PC-9 (cell line): ENCODE measurements around the gene GSKIP. TPM values are rescaled to one million over a fixed set of nuclear protein-coding genes. Genes with fewer than 3 reads are reported as not detected.
A peak's percentile ranks its signal among the peaks of the same experiment; 100 is the strongest.

ENCODE experiments used
- BruUV-seq: library from RNA; stranded (reverse); fragments of 400-500 nt; replicated peaks from 2 replicates; lab custom pipeline; 2021; lab: Mats Ljungman, UMichigan
- CTCF ChIA-PET: fragments of 300-600 bp; sonication (Branson Sonifier 250); formaldehyde crosslinking; loops from one replicate; lab custom pipeline; 2022; ENCODE audit warnings: antibody characterized with exemption; lab: Charles Lee
- POLR2A ChIA-PET: fragments of 300-600 bp; sonication (Branson Sonifier 250); formaldehyde crosslinking; loops from one replicate; lab custom pipeline; 2022; ENCODE audit warnings: antibody characterized with exemption; ENCODE audit not compliant: unreplicated experiment; lab: Charles Lee
- DNase-seq, 2 experiments: peaks; one replicate each; pipeline versions ENCODE4 v3.0.0 to v3.0.0-alpha.2; 2015 to 2022; ENCODE audit warnings: mixed read lengths in 1 of 2
- H2AFZ ChIP-seq: fragments of 200-600 bp; sonication (generic); 2 replicates; pipeline ENCODE4 v1.8.1; 2017; ENCODE audit warnings: antibody characterized with exemption
- H3F3A ChIP-seq: fragments of 200-600 bp; sonication (generic); 2 replicates; pipeline ENCODE4 v1.8.1; 2017; ENCODE audit warnings: antibody characterized with exemption, mild to moderate bottlenecking, low read depth; ENCODE audit not compliant: insufficient read depth
- H3K27ac ChIP-seq: fragments of 200-600 bp; sonication (generic); 2 replicates; pipeline ENCODE4 v1.6.1; 2016; ENCODE audit warnings: mixed run types
- H3K27me3 ChIP-seq: fragments of 200-600 bp; sonication (generic); 2 replicates; pipeline ENCODE4 v1.6.1; 2016; ENCODE audit warnings: low read depth, mixed run types; ENCODE audit not compliant: insufficient read depth
- H3K36me3 ChIP-seq: fragments of 200-600 bp; sonication (generic); 2 replicates; pipeline ENCODE4 v1.6.1; 2016; ENCODE audit warnings: low read depth, mixed run types
- H3K4me1 ChIP-seq: fragments of 200-600 bp; sonication (generic); replicated peaks from 2 replicates; pipeline ENCODE4 v1.6.1; 2016; ENCODE audit warnings: mixed run types; ENCODE audit not compliant: insufficient read depth
- H3K4me2 ChIP-seq: fragments of 200-600 bp; sonication (generic); 2 replicates; pipeline ENCODE4 v1.6.1; 2017; ENCODE audit warnings: mixed run types
- H3K4me3 ChIP-seq: fragments of 200-600 bp; sonication (generic); 2 replicates; pipeline ENCODE4 v1.6.1; 2016; ENCODE audit warnings: mixed run types
- H3K79me2 ChIP-seq: fragments of 200-600 bp; sonication (generic); 2 replicates; pipeline ENCODE4 v1.6.1; 2017; ENCODE audit warnings: low read depth, mixed run types
- H3K9me2 ChIP-seq: fragments of 200-600 bp; sonication (generic); 2 replicates; pipeline ENCODE4 v1.8.1; 2017; ENCODE audit warnings: mild to moderate bottlenecking; ENCODE audit not compliant: insufficient read depth
- H3K9me3 ChIP-seq: fragments of 200-600 bp; sonication (generic); 2 replicates; pipeline ENCODE4 v1.8.1; 2016; ENCODE audit warnings: low read depth; ENCODE audit not compliant: insufficient read depth
- H4K20me1 ChIP-seq: fragments of 200-600 bp; sonication (generic); 2 replicates; pipeline ENCODE4 v1.8.1; 2017; ENCODE audit not compliant: insufficient read depth
- EZH2 ChIP-seq: fragments of 200-600 bp; sonication (generic); IDR thresholded peaks from 2 replicates; pipeline ENCODE4 v1.8.0; 2017; ENCODE audit warnings: antibody characterized with exemption, low read depth
- intact Hi-C: fragments of 100-400 bp; cut with micrococcal nuclease; formaldehyde crosslinking; loops from one replicate; pipeline ENCODE4 v1.10.0; 2022; ENCODE audit not compliant: unreplicated experiment
- total RNA-seq: library from RNA; stranded (reverse); gene quantifications from 2 replicates; pipeline ENCODE4 v1.2.3, GENCODE V29; 2021
- TF ChIP-seq, protein P1 (sequence below): fragments of 200-600 bp; sonication (generic); conservative IDR thresholded peaks from 2 replicates; pipeline ENCODE4 v1.6.1; 2017; ENCODE audit warnings: mixed run types, antibody characterized with exemption, mild to moderate bottlenecking, moderate library complexity

Gene GSKIP
- total RNA-seq, 1 experiment from 2014 or later: 7.2 TPM

DNA sequence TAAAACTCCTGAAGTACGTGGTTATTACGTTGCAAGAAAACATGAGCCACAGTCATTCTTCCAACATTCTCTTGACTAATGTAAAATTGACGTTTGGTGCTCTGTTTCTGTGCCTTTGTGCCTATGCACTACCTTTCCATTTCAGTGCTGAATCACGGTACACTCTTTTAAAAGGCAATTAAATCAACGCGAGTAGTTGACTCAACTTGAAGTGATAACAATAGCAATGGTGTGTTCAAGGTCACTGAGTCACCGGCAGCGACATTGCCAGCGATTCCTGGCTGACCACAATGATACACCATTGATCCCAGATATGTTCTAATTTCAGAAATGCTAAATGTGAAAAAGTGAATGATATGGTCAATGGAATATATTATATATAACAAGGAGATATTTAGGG lies 46.4 kb downstream of the GSKIP start:
- TF ChIP-seq EZH2: no peak
- TF ChIP-seq, protein P1, sequence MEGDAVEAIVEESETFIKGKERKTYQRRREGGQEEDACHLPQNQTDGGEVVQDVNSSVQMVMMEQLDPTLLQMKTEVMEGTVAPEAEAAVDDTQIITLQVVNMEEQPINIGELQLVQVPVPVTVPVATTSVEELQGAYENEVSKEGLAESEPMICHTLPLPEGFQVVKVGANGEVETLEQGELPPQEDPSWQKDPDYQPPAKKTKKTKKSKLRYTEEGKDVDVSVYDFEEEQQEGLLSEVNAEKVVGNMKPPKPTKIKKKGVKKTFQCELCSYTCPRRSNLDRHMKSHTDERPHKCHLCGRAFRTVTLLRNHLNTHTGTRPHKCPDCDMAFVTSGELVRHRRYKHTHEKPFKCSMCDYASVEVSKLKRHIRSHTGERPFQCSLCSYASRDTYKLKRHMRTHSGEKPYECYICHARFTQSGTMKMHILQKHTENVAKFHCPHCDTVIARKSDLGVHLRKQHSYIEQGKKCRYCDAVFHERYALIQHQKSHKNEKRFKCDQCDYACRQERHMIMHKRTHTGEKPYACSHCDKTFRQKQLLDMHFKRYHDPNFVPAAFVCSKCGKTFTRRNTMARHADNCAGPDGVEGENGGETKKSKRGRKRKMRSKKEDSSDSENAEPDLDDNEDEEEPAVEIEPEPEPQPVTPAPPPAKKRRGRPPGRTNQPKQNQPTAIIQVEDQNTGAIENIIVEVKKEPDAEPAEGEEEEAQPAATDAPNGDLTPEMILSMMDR: no peak
- Histone ChIP-seq H3K4me2 (peak overlapping the region; percentile 31; the same call in 1 of the 2 replicates), H4K20me1 (no peaks in the 10 kb centered on the region), H3K27ac (0 out of 2 replicates have a peak overlapping the region, but pooled peaks have one; percentile 12), H3K9me2 (no peaks in the 10 kb centered on the region), H3K4me1 (peaks cover 14% of the 10 kb centered on the region), H3K36me3 (no peaks in the 10 kb centered on the region), H3F3A (peaks cover 7% of the 10 kb centered on the region; the same call in 1 of the 2 replicates), H3K9me3 (no peaks in the 10 kb centered on the region), H3K79me2 (no peaks in the 10 kb centered on the region), H3K4me3 (no peak overlapping the region), H2AFZ (no peak overlapping the region), H3K27me3 (no peaks in the 10 kb centered on the region)
- ChIA-PET POLR2A (no interaction called here), CTCF (no interaction called here)
- no TSS peak for BruUV-seq
- intact Hi-C loops: no loop called here
- peak in 1 of 2 experiments; percentile 54 for DNase-seq

DNA sequence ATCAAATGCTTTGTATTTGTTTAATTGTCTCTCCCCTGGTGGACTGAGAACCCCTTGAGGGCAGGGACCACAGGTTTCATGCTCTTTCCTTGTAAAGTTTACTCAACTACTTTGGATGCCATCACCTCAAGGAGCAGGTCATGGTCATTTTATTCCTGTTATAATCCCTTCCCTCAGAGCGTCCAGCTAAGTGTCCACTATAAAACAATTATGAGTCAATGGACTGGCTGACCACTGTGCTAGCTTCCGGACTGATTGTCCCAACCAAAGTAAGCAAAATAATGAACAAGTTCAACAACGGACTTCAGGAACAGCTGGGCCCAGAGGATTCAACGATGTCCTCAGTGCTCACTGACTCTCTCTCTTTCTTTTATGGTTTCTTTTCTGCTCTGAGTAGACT lies 46.8 kb downstream of the GSKIP start:
- ChIA-PET POLR2A (no interaction called here), CTCF (no interaction called here)
- no peaks in the 10 kb centered on the region for H4K20me1 ChIP-seq
- peaks cover 7% of the 10 kb centered on the region; the same call in 1 of the 2 replicates for H3F3A ChIP-seq
- no peaks in the 10 kb centered on the region for H3K79me2 ChIP-seq
- H3K36me3 ChIP-seq: no peaks in the 10 kb centered on the region
- H3K4me1 ChIP-seq: peaks cover 14% of the 10 kb centered on the region
- H3K4me3 ChIP-seq: no peak overlapping the region
- TF ChIP-seq, protein P1: no peak
- TF ChIP-seq EZH2: no peak
- no TSS peak for BruUV-seq
- H3K27me3 ChIP-seq: no peaks in the 10 kb centered on the region
- H3K9me3 ChIP-seq: no peaks in the 10 kb centered on the region
- H3K27ac ChIP-seq: 0 out of 2 replicates have a peak overlapping the region, but pooled peaks have one; percentile 12
- intact Hi-C loops: no loop called here
- H3K9me2 ChIP-seq: no peaks in the 10 kb centered on the region
- DNase-seq: no peak
- no peak overlapping the region for H2AFZ ChIP-seq
- H3K4me2 ChIP-seq: no peak overlapping the region

DNA sequence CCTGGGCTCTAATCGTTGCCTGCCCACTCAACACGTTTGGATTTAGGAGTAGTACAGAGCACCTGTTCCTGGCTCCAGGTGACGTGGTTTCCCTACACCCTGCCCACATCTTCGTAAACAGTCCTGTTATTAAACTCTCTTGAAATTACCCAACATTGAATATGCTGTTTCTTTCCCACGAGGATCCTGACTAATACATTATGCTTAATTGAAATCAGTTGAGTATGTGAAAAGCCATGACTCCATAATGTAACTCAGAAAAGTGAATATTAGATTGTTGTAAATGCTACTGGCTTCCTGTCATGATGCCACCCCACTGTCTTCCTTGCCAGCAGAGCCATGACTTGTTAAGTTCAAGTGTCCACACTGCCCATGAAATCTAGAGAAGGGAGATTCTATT lies 50.2 kb downstream of the GSKIP start:
- Histone ChIP-seq H2AFZ (no peak overlapping the region), H3K79me2 (no peaks in the 10 kb centered on the region), H3K27me3 (no peaks in the 10 kb centered on the region), H3K4me3 (no peak overlapping the region), H3K9me2 (no peaks in the 10 kb centered on the region), H4K20me1 (no peaks in the 10 kb centered on the region), H3K9me3 (no peaks in the 10 kb centered on the region), H3F3A (peaks cover 7% of the 10 kb centered on the region; the same call in 1 of the 2 replicates), H3K4me2 (no peak overlapping the region), H3K4me1 (peaks cover 14% of the 10 kb centered on the region), H3K36me3 (no peaks in the 10 kb centered on the region), H3K27ac (no peak overlapping the region)
- CTCF ChIA-PET: no interaction called here
- no peak for DNase-seq
- intact Hi-C loops: no loop called here
- TF ChIP-seq, protein P1: no peak
- TF ChIP-seq EZH2: no peak
- POLR2A ChIA-PET: no interaction called here
- no TSS peak for BruUV-seq
